GM19397 (cell line): ENCODE results near the gene CCDC33.

ENCODE experiments used
- ATAC-seq: cut with Tn5 transposase; IDR thresholded peaks from one replicate; pipeline ENCODE4 v1.9.1; 2021; ENCODE audit warnings: mild to moderate bottlenecking, moderate library complexity; ENCODE audit not compliant: unreplicated experiment

Gene CCDC33

DNA sequence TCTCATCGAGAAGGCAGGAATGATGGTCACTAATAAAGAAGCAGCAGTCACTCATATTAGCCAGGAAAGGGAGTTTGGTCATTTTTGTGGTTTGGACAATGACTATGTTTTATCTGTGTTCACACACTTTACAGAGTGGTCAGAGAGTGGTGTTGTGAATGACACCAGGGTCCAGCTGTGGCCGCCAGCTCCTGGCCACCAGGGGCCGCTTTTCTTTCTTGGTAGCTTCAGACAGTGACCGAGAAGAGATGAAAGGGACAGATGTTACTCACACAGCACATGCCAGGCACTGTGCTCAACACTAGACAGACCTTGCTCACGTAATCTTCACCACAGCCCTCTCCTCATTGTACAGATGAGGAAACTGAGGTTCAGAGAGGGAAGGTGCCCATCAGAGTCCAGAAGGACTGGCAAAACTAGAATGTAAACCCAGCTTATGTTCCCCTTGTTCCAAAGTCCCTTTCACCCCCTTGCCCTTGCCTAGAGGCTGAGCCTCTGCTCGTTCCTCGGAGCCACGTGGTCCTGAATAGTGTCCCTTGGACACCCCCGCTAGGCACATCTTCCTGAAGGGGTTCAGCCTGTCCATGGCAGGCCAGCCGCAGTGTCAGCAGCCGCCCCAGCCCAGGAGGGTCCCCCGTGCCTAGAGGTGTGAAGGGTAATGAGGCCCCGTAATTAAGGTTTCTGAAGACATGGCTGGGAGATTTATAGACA lies 75.8 kb downstream of the CCDC33 start:
- no peak for ATAC-seq

DNA sequence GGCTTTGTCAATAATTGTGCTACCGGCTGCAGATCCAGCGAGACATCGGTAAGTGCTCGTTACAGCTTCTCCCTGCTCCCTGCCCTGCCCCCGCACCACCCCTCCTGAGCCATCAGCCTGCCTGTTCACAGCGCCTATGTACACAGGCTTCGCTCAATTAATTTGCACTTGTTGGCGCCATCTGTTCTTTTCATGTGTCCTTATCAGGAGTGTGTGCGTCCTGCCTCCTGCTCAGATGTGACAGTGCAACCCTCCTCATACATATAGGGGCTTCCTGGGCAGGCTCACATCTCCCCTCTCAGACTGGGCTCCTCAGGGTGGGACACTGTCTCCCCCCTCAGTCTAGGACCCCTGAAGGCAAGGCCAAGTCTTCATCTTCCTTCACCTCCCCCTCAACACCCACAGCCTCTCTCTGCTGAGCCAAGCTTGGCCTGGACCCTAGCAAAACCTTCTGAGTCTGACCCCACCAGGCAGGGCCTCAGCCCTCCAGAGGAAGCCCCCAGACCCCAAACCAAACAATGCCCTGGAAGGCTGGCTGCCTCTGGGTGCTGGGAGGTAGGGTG lies 76.4 kb downstream of the CCDC33 start:
- no peak for ATAC-seq

DNA sequence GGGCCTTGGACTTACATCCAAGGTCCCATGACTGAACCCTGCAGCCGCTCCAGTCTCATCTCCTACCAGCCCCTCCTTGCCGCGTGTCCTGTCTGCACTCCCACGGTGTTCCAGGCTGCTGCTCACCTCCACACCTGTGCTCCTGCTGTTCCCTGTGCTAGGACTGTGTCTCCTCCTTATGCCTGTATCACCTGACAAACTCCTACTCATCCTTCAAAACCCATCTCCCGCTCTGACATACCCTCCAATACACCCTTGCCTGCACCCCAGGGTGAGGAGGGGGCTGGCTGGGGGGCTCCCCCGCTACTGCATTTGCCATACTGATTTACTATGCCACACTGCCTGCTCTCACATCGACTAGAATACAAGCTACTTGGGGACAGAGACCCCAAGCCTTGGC lies 77.8 kb downstream of the CCDC33 start:
- ATAC-seq: no peak

DNA sequence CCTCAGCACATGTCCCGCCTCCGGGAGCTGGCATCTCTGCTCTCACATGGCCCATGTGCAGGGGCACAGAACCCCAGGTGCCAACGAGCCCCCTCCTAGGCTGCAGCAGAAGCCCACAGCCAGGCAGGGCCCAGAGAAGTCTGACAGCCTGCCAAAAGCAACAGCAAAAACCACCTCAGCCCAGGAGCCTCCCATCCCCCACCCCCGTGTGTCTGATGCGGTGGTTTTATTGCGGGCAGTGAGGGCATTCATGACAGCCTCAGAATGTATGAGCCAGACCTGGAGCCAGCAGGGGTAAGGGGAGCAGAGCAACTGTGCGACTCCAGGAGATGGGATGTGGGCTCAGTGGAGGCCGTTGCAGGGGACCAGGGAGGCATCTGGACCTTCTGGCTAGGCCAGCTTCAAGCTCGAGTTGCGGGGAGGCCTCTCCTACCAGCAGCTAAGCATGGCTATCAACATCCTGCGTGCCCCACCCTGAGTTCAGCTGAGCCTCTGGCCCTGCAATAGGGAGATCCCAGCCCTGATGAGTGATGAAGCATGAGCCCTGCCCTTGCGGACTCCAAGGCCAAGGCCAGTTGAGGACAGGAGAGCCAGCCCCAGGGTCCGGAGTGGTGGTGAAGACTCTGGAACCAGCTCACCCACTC lies 78.8 kb downstream of the CCDC33 start:
- no peak for ATAC-seq

DNA sequence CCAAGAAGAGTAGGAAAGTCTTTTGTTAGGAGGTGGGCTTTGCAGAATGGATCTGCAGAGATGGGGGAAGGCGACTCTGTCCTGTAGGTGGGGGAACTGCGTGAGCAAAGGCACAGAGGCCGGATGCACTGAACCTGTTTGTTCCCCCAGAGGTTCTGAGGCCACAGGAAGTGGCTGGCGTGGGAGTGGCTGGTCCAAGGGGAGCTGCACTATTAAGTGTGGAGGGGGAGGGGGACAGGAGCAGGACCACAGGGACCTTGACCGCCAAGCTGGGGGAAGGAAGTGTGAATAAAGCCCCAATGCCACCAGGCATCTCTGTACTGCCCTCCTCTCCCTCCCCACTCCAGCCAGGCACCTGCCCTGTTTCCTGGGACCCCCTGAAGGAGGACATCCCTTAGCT lies 79.5 kb downstream of the CCDC33 start:
- ATAC-seq: no peak

DNA sequence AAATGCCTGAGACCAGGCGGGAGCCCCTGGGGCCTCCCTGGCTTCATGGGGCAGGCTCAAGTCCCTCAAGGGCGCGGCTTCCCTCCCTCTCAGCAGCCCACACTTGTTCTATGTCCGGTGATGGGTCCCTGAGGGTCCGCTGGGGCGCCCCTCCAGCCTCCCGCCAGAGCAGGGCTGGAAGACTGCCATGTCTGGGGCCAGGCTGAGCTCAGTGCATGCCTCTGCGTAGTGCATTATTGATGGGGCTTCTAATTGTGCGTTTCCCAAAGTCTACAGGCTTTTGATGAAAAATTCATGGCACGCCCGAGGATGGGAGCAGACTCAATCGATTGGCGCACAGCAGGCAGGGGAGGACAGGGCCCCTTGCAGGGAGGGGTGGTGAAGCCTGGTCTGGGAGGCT lies 80.0 kb downstream of the CCDC33 start:
- ATAC-seq: no peak

DNA sequence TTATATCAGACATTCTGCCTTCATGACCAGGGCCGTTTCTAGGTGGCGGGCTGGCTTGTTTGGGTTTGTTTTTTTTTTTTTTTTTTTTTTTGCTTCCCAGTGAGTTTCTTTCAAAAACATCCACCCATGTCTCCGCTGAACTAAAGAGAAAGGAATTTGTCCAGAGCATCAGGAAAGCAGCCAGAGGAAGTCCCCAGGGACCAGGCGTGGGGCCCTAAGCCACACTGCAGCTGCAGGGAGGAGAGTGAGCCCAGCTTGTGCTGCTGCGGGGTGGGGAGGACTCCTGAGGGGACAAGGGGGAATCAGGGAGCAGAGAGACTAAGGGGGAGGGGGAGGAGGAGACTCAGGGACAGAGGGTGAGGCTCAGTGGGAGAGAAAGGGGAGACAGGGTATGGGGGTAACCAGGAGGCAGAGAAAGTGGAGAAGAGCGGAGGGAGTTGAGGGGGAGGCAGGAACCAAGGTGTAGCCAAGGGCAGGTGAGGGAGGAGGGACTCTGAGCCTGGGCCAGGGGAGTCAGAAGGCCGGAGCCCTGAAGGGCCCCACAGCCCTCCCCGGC lies 81.8 kb downstream of the CCDC33 start:
- no peak for ATAC-seq

DNA sequence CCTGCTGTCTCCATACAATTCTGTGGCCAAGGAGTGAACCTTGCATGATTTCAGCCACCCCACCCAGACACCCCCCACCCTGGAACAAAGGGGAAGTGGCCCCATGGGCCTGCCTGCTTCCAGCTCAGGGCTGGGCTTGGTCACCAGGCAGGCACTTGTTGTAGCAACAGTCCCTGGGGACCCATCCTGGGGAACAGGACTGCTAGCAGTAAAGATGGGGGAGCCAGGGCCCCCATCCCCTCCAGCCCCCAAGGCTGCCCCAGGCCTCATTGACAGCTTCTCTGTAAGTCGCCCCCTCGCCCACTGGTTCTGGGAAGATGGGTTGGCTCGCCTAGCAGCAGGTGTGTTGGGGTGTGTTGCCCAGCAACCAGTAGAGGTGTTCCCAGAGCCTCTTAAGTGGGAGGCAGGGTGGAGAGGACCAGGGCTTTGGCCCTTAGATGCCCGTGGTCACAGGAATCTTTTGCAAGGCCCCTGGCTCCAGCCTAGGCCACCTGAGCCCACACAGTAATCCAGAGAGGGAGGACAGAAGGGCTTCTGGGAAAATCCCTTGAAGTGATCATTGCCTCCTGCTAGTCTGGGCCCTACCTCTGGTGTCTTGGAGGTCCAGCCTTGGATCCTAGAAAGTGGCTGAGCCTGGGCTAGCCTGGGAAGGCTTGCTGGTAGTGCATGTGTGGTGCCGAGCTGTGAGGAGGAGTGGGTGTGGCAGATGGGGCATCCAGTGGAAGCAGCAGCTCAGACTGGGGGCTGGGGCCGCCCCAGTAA lies 82.4 kb downstream of the CCDC33 start:
- no peak for ATAC-seq

DNA sequence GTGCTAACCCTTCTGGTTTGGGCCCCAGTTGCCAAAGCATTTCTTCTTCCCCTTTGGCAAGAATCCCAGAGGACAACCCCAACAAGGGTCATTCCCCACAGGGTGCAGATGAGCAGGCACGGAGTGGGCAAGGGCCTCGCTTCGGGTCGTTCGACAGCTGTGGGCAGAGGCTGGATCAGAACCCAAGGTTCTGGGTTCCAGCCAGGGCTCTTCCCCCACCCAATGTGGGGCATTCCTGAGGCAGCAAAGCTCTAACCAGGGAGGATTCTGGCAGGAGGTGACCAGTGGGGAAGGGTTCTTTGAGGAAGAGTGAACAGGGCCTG lies 83.0 kb downstream of the CCDC33 start:
- ATAC-seq: no peak

DNA sequence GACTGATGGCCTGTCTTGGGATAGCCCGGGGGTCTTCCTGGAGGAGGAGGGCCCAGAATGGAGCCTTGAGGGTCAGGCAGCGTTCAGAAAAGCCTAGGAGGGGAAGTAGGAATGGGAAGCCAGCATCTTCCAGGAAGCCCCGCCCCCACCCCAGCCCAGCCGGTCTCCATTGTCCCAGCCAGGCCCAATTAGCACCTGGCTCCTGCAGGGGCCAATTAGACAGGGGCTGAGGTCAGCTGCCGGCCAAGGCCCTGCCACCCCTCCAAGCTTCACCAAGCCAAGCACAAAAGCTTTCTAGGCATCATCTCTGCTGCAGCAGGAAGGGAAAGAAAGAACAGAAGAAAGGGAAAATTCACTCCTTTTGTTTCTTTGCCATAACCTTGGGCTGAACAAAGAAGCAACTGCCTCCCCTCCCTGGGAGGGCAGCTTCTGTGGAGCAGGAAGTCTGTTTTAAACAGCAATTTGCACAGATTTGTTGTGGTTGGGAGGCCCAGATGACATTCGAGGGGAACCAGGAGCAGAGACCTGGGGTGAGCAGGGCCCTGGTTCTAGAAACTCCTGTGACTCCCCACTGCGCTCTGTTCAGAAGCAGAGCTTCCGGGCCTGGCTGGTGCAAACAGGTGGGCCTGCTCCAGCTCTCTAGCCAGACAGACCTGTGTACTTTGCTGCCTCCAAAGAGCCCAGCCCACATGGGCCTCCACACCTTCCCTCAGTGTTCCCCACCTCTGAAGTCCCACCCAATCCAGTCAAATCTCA lies 83.6 kb downstream of the CCDC33 start:
- no peak for ATAC-seq

DNA sequence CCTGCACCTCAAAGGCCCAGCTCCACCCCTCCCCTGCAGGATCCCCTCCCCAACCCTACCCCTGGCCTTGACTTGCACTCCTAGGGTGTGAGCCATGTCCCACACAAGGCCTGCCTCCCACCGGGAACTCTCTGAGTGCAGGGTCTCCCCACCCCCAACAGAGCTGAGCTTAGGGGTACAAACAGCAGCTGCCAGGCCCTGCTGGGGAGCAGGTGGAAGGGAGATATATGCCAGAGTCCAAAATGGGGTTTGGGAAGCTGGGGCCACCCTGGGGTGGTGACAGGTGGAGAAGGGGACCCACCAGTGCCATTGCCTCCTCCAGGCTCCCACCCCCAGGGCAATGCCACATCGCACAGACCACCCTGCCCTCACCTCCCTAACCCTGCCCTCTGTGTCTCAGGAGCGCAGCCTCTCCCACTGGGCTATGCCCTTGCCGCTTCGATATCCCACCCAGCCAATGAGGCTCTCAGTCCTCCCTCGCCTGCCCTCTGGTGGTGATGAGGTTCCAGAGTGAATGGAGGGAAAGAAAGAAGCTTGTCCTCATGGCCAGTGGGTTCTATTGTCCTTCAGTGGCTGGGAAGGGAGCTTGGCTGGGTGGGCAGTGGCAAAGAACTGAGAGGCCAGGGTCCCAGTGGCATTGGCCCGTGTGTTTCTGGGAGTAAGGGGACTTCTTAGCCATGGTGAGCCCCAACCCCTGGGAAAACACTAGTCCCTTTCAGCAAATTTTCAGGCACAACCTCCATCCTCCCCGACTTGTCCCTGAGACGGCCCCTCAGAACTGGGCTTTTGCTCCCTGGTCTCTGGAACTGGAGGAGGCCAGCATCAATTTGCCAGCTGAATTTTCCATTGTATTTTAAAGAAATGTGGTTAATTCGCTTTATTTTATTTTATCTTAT lies 84.5 kb downstream of the CCDC33 start:
- no peak for ATAC-seq

DNA sequence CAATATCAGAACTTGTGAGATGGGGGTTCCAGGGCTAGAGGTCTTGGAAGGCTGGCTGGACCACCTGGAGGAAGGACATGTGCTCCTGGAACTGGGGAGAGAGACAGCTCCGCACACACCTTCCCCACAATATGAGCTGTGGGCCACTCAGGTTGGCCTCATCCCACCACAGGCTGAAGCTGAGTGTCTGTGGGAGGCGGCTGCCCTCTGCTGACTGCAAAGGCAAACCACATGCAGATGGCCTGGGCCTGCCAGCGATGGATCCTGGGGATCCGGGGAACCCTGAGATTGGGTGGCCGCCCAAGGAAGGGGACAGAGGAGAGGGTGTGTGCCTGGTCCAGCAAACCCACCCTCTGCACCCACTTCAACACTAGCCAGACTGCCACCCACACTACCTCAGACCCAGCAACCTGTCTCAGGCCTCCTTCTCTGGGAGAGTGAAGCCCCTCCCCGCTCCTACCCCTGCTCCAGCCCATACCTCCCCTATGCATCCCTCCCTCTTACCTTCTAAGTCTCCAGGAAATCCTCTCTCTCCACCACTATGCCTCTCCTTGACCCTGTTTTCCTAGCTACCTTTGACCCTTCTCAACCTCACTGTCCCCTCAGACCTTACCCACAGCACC lies 86.5 kb downstream of the CCDC33 start:
- no peak for ATAC-seq

DNA sequence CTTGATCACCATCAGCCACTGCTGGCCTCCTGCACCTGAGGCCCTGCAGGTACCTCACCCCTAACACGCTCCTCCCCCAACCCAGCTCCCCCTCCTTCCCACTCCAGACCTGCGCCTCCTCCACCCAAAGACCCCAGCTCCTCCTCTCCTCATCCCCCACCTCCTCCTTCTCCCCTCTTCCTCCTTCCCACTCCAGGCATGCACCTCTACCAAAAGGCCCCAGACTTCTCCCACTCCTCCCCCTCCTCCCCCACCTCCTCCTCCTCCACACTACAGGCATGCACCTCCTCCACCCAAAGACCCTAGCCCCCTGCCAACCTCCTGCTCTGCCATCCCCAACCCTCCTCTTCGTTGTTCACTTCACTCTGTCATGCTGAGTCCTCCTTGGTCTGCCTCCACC lies 88.6 kb downstream of the CCDC33 start:
- ATAC-seq: no peak

DNA sequence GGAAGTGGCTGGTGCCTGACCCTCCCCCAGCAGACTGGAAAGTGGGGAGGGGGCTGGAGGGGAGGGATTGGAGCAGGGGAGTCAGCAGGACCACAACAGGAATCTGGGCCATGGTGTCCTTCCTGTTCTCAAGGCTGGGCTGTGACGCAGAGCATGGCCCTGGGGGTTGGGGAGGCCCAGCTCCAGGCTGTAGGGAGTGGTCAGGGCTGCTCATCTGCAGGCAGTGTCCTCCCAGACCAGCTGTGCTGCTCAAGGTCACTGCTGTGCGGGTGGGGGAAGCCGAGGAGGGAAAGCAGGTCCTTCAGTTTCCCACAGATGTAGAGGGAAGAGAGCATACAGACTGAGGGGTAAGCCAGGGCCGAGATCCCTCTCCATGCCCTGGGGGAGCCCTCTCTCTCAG lies 90.6 kb downstream of the CCDC33 start:
- ATAC-seq: no peak

DNA sequence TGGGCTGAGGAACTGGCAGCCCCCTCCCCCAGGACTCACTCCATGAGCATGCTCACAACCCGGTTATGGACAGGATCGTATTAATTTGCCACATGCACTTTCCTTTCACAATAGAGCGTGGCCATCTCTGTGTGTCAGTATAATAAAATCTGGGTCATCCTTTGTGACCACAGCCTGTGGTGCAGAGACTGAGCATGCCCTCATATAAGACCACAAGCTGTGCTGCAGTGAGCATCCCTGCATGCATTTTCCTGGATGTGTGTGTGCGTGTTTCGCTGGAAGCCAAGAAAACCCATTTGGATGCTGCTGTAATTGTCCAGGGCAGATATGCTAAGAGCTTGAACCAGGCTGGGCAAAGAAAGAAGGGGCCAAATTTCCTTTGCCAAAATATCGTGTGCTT lies 91.6 kb downstream of the CCDC33 start:
- no peak for ATAC-seq

DNA sequence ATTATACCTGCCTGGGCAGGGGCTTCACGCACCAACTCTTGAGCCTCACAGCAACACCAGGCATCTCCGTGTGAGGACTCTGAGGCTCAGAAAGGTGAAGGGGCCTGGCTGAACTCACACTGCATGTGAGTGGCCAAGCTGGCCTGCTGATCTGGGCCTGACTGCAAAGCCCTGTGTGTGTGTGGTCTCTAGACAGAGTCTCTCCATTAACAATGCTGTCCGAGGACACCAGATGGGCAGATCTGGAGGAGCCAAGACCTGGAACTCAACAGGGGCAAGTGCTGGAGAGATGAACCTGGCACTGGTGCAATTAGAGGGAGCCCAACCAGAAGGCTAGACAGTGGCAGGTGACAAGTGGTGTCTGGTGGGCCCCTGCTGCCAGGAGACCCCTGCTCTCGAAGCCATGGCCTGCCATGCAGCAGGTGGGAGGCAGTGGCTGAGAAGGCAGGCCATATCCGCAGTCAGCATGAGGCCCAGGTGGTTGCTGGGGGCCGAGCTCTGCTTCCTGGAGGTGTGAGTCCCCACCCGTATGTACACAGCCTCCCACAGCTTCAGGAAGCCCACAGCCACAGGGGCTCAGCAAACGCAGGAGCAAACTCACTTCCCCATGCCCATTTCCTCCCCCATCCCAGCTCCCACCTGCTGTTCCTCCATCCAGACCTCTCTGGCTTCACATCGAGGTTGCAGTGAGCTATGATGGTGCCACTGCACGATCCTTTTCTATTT lies 92.4 kb downstream of the CCDC33 start:
- ATAC-seq: no peak

DNA sequence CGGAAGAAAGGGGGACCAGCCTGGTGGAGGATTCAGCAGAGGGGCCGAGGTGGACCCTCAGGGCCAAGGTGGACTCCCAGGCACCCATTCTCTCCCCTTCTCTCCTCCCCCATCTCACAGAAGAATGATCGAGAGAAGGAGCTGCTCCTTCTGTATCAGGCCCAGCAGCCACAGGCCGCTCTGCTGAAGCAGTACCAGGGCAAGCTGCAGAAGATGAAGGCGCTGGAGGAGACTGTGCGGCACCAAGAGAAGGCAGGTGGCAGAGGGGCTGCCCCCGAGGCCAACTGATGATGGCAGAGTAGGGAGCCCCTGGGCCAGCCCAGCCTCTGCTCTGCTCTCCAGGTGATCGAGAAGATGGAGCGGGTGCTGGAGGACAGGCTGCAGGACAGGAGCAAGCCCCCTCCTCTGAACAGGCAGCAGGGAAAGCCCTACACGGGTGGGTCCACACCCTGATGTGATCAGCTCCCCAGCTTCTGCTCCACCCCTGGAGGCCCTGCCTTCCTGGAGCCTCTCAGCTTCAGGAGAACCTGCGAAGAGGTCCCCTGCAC lies 94.8 kb downstream of the CCDC33 start:
- ATAC-seq: no peak

DNA sequence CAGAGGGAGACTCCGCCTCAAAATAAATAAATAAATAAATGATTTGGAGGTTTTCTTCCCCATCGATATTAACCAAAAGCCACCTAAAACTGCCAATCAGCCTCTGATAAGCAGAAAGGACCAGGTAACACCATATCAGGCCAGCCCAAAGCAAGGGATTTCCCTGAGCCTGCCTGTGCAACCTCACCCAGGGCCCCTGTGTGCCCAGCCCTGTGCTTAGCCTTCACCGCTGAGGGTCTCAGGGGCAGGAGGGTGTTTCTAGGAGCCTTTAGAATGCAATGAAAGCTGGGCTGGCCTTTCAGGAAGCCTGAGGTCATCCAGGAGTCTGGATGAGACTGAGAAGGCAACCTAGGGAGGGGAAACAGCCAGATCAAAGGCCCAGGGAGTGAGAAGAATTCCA lies 95.9 kb downstream of the CCDC33 start:
- no peak for ATAC-seq

DNA sequence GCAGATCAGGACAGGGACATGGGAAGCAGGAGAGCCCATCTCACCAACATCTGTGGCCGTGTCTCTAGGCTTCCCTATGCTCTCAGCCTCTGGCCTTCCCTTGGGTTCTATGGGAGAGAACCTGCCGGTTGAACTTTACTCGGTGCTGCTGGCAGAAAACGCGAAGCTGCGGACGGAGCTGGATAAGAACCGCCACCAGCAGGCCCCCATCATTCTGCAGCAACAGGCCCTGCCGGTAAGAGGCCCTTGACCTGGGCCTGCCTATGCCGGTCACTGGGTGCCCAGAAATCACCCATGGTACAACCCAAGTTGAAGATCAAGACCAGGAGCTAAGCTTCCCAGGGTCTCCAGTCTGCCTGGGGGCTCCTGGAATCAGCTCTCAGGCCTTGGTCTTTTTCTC lies 96.5 kb downstream of the CCDC33 start:
- ATAC-seq: no peak
